GM19395 (cell line): ENCODE measurements around the gene OR2A12.
"Not testable (repeated sequence)": the region's sequence is repeated elsewhere in the genome, so short reads cannot be mapped to it uniquely, and the experiment has no call there.

Source experiments
- ATAC-seq: cut with Tn5 transposase; IDR thresholded peaks from one replicate; pipeline ENCODE4 v1.9.1; 2021; ENCODE audit warnings: mild to moderate bottlenecking, moderate library complexity; ENCODE audit not compliant: unreplicated experiment

Gene OR2A12

DNA sequence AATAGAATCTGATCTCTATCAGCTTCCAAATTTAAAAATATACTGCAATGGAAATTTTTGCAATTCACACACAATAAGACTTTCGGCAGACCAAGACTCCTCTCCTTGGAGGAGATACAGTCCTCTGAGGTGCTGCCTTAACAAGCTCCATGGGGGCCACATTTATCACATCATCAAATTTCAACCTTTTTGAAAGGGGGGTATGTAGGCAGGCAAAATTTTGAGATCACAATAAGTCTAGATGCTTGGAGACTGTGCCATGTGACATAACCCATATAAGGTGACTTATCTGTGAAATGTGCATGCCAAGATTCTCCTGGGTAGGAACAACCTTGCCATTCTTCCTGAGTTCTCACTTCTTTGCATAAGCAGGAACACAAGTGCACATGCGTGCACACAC is at the start of gene OR2A12:
Gene OR2A12 (plus strand): TSS at position 301 of the 400 bp plus-strand sequence. CDS start 8,830 bp downstream, outside the sequence.
- ATAC-seq, result no peak

GRCh38 chr7:144036302-144036885 is 49.7 kb upstream of the OR2A12 start:
- ATAC-seq, result no peak

- ATAC-seq, result no peak
Measured at GRCh38 chr7:144037414-144038035, 48.6 kb upstream of the OR2A12 start.

- no peak for ATAC-seq
Measured at GRCh38 chr7:144038887-144039286, 47.2 kb upstream of the OR2A12 start.

DNA sequence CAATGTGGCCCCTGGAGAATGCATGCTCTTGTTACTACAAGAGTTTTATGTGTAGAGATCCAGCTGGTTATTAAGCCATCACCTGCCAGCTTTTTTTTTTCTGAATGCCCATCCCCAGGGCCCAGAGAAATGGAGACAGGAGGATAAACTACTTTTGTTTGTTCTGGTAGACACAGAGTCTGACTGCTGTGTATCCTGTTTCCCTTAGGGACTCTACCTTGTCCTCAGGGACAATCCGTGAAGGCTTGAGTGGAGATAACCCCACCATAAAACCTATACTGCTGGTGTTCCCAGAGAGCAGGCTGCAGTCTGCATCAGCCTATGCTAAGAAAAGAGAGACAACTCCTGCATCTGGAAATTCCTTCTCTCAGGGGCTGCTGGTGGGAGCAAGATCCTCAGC is 37.4 kb upstream of the OR2A12 start, which contains the start of gene OR2A5:
Gene OR2A5 (plus strand): TSS at position 301 of the 400 bp plus-strand sequence. CDS start 1,454 bp downstream, outside the sequence.
- ATAC-seq, result no peak

- ATAC-seq, result no peak
Measured at GRCh38 chr7:144049491-144049890, 36.6 kb upstream of the OR2A12 start.

GRCh38 chr7:144050093-144050492 is 36.0 kb upstream of the OR2A12 start:
- ATAC-seq, result no peak

GRCh38 chr7:144050884-144051283 is 35.2 kb upstream of the OR2A12 start:
- not testable (repeated sequence) for ATAC-seq

DNA sequence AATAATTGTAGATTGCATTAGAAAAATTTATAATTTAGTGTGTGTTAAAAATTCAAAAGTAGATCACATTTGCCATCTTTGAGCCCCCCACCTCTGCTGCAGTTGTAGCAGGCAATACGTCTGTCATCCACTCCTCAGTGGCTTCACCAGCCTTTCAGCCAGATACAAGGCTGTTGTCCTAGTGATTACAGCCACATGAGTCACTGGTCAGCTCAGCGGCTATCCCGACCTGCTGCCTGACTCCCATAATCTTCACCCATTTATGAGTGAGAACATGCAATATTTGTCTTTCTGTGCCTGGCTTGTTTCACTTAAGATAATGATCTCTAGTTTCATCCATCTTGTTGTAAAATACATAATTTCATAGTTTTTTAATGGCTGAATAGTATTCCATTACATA is 28.1 kb upstream of the OR2A12 start:
- ATAC-seq, result no peak

GRCh38 chr7:144063710-144064109 is 22.4 kb upstream of the OR2A12 start:
- ATAC-seq, result no peak

GRCh38 chr7:144069511-144069910 is 16.6 kb upstream of the OR2A12 start, which contains the start of gene OR2A25:
TSS of gene OR2A25 (plus strand) at chr7:144069811. CDS start at chr7:144074220, 4,409 bp downstream.
- no peak for ATAC-seq

GRCh38 chr7:144069953-144070352 is 16.1 kb upstream of the OR2A12 start:
- ATAC-seq, result no peak

DNA sequence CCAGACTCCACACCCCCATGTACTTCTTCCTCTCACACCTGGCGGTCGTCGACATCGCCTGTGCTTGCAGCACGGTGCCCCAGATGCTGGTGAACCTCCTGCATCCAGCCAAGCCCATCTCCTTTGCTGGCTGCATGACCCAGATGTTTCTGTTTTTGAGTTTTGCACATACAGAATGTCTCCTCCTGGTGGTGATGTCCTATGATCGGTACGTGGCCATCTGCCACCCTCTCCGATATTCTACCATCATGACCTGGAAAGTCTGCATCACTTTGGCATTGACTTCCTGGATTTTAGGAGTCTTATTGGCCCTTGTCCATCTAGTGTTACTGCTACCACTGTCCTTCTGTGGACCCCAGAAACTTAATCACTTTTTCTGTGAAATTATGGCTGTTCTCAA is 11.7 kb upstream of the OR2A12 start:
- no peak for ATAC-seq

DNA sequence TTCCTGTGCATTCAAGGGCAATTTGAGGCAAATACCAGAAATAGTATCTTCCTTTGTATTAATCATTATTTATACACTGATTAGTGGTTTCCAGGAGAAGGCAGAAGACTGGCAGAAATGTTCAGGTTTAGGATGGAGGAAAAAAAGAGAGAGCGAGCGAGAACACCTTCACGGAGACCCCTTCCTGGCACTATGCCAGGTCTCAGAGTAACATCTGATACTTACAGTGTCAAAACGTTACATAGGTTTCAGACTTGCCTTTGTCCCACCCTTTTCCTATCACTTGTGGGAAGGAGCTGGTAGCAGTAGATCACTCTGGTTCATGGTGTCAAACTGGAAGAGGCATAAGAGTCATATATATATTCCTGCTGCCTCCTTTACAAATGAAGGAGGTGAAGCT is 652 bp downstream of the OR2A12 start:
- no peak for ATAC-seq

DNA sequence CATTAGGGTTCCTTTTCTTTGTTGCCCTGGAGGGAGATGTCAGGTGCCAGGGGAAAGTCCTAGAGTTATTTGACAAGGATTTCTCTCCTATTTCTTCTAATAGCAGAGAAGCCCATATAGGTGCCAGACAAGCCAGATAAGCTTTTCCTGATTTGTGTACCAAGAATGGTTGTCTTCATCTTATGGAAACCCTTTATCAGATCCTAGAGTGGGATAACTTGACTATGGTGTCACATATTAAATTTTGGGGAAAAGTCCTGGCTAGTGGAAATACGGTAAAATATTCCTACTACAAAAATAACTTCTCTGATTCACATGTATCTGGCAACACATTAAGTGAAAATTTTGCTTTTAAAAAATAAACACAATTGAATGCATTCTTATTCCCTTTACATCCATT is 1.2 kb downstream of the OR2A12 start:
- ATAC-seq, result no peak

- ATAC-seq, result no peak
Measured at GRCh38 chr7:144090667-144091066, 4.6 kb downstream of the OR2A12 start.

DNA sequence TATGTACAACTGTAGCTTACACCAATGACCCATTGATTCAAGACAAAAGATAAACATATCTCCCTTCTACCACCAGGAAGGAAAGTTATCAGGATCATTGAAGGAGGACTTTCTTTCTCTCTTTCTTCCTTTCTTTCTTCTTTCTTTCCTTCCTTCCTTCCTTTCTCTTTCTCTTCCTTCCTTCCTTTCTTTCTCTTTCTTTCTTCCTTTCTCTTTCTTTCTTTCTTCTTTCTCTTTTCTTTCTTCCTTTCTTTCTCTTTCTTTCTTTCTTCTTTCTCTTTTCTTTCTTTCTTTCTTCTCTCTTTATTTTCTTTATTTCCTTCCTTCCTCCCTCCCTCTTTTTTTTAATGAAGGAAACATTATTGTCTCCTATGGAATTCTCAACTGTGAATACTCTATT is 12.7 kb downstream of the OR2A12 start:
- no peak for ATAC-seq

GRCh38 chr7:144100607-144101006 is 14.5 kb downstream of the OR2A12 start:
- ATAC-seq, result no peak

GRCh38 chr7:144102041-144102440 is 16.0 kb downstream of the OR2A12 start:
- ATAC-seq, result no peak

- no peak for ATAC-seq
Measured at GRCh38 chr7:144105211-144105610, 19.1 kb downstream of the OR2A12 start.

- ATAC-seq, result no peak
Measured at GRCh38 chr7:144109283-144109682, 23.2 kb downstream of the OR2A12 start, which contains the start of gene OR2A2. TSS of gene OR2A2 (plus strand) at chr7:144109583. CDS start at chr7:144109583, 0 bp downstream.

DNA sequence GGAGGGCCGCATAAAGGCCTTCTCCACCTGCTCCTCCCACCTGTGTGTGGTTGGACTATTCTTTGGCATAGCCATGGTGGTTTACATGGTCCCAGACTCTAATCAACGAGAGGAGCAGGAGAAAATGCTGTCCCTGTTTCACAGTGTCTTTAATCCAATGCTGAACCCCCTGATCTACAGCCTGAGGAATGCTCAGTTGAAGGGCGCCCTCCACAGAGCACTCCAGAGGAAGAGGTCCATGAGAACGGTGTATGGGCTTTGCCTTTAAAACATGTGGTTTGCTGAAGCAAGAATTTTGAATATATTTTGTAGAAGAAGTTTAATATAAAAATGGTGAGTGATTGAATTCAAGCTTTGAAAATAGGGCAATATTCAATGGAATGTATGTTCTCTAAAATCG is 24.2 kb downstream of the OR2A12 start:
- ATAC-seq, result no peak
